Skeletal muscle tissue (tissue), 4 donors: Measurements from ENCODE around the gene ZNF366. TPM values are rescaled to one million over a fixed set of nuclear protein-coding genes. Genes with fewer than 3 reads are reported as not detected.

Experiments
- H3K27ac ChIP-seq: one replicate; pipeline ENCODE4 v1.7.0; 2013; ENCODE audit warnings: mild to moderate bottlenecking, low read depth, low read length, inconsistent platforms
- H3K27me3 ChIP-seq, 3 donors: one replicate each; pipeline ENCODE4 v1.7.0; 2013; ENCODE audit warnings: low read length in 3 of 3; ENCODE audit not compliant: control insufficient read depth in 3 of 3, insufficient read depth in 3 of 3
- H3K36me3 ChIP-seq, 3 donors: one replicate each; pipeline ENCODE4 v1.7.0; 2013; ENCODE audit warnings: low read length in 3 of 3; ENCODE audit not compliant: control insufficient read depth in 3 of 3, insufficient read depth in 3 of 3
- H3K4me1 ChIP-seq, 3 donors: one replicate each; pipeline ENCODE4 v1.7.0; 2013; ENCODE audit warnings: low read length in 3 of 3, mild to moderate bottlenecking in 3 of 3; ENCODE audit not compliant: control insufficient read depth in 3 of 3, insufficient read depth in 3 of 3
- H3K4me3 ChIP-seq, 3 donors: one replicate each; pipeline ENCODE4 v1.7.0; 2013; ENCODE audit warnings: low read length in 3 of 3
- H3K9ac ChIP-seq, 3 donors: one replicate each; pipeline ENCODE4 v1.7.0; 2013; ENCODE audit warnings: low read length in 3 of 3, mild to moderate bottlenecking in 3 of 3, moderate library complexity in 2 of 3, low read depth in 1 of 3
- H3K9me3 ChIP-seq, 3 donors: one replicate each; pipeline ENCODE4 v1.7.0; 2013; ENCODE audit warnings: low read length in 3 of 3; ENCODE audit not compliant: control insufficient read depth in 3 of 3
- total RNA-seq: library from RNA; depleted of rRNA; stranded (reverse); fragments of >200 nt; gene quantifications from one replicate; pipeline ENCODE4 v1.2.3, GENCODE V29; 2014
- donor health status: Osteomylitis.

ZNF366 gene
- total RNA-seq, 1 donor from 2014 or later, result 1.6 TPM

- H3K4me1 ChIP-seq, result peaks cover 15 to 24% (median 21%) of the 10 kb centered on the region in 3 donors
- peak overlapping the region; percentile 49 for H3K27ac ChIP-seq
- no peaks in the 10 kb centered on the region for H3K36me3 ChIP-seq
- H3K9ac ChIP-seq, result peak overlapping the region in 1 of 3 donors; percentile 2
- no peaks in the 10 kb centered on the region for H3K27me3 ChIP-seq
- H3K4me3 ChIP-seq, result no peak overlapping the region
- H3K9me3 ChIP-seq, result no peaks in the 10 kb centered on the region
Observed at GRCh38 chr5:72499730-72500129, 7.5 kb downstream of the ZNF366 start.

- Histone ChIP-seq H3K4me3 (no peak overlapping the region), H3K9me3 (no peaks in the 10 kb centered on the region), H3K36me3 (no peaks in the 10 kb centered on the region), H3K27ac (peak overlapping the region; percentile 49), H3K9ac (no peak overlapping the region), H3K27me3 (no peaks in the 10 kb centered on the region), H3K4me1 (peaks cover 14 to 18% (median 17%) of the 10 kb centered on the region in 3 donors)
Observed at GRCh38 chr5:72499090-72499489, 8.1 kb downstream of the ZNF366 start.

- H3K4me3 ChIP-seq, result no peak overlapping the region
- no peaks in the 10 kb centered on the region for H3K36me3 ChIP-seq
- no peak overlapping the region for H3K9ac ChIP-seq
- peaks cover 9 to 10% (median 10%) of the 10 kb centered on the region in 3 donors for H3K4me1 ChIP-seq
- H3K27ac ChIP-seq, result no peak overlapping the region
- H3K27me3 ChIP-seq, result no peaks in the 10 kb centered on the region
- no peaks in the 10 kb centered on the region for H3K9me3 ChIP-seq
Observed at GRCh38 chr5:72498284-72498683, 8.9 kb downstream of the ZNF366 start.

GRCh38 chr5:72497823-72498222 is 9.4 kb downstream of the ZNF366 start:
- Histone ChIP-seq H3K9me3 (no peaks in the 10 kb centered on the region), H3K4me1 (peaks cover 9% of the 10 kb centered on the region in 3 donors), H3K36me3 (no peaks in the 10 kb centered on the region), H3K27me3 (no peaks in the 10 kb centered on the region), H3K27ac (no peak overlapping the region), H3K4me3 (no peak overlapping the region), H3K9ac (no peak overlapping the region)

GRCh38 chr5:72495410-72495809 is 11.8 kb downstream of the ZNF366 start:
- no peak overlapping the region for H3K4me3 ChIP-seq
- H3K9me3 ChIP-seq, result no peaks in the 10 kb centered on the region
- no peak overlapping the region for H3K27ac ChIP-seq
- H3K9ac ChIP-seq, result no peak overlapping the region
- H3K36me3 ChIP-seq, result no peaks in the 10 kb centered on the region
- peaks cover 5 to 9% (median 9%) of the 10 kb centered on the region in 3 donors for H3K4me1 ChIP-seq
- H3K27me3 ChIP-seq, result no peaks in the 10 kb centered on the region

GRCh38 chr5:72494623-72495124 is 12.5 kb downstream of the ZNF366 start:
- Histone ChIP-seq H3K9ac (no peak overlapping the region), H3K27ac (no peak overlapping the region), H3K4me1 (peaks cover 4 to 6% (median 6%) of the 10 kb centered on the region in 3 donors), H3K27me3 (no peaks in the 10 kb centered on the region), H3K4me3 (no peak overlapping the region), H3K36me3 (no peaks in the 10 kb centered on the region), H3K9me3 (no peaks in the 10 kb centered on the region)

- H3K36me3 ChIP-seq, result no peaks in the 10 kb centered on the region
- no peak overlapping the region for H3K4me3 ChIP-seq
- H3K4me1 ChIP-seq, result peaks cover 8 to 15% (median 13%) of the 10 kb centered on the region in 3 donors
- no peaks in the 10 kb centered on the region for H3K27me3 ChIP-seq
- no peaks in the 10 kb centered on the region for H3K9me3 ChIP-seq
- no peak overlapping the region for H3K9ac ChIP-seq
- H3K27ac ChIP-seq, result no peak overlapping the region
Observed at GRCh38 chr5:72489536-72489935, 17.7 kb downstream of the ZNF366 start.

GRCh38 chr5:72488756-72489155 is 18.5 kb downstream of the ZNF366 start:
- Histone ChIP-seq H3K9me3 (no peaks in the 10 kb centered on the region), H3K4me3 (no peak overlapping the region), H3K27ac (no peak overlapping the region), H3K27me3 (no peaks in the 10 kb centered on the region), H3K4me1 (peaks cover 8 to 15% (median 13%) of the 10 kb centered on the region in 3 donors), H3K9ac (no peak overlapping the region), H3K36me3 (no peaks in the 10 kb centered on the region)

GRCh38 chr5:72487177-72487576 is 20.0 kb downstream of the ZNF366 start:
- peaks cover 8 to 19% (median 13%) of the 10 kb centered on the region in 3 donors for H3K4me1 ChIP-seq

GRCh38 chr5:72486371-72486770 is 20.8 kb downstream of the ZNF366 start:
- Histone ChIP-seq H3K4me1 (peaks cover 8 to 19% (median 13%) of the 10 kb centered on the region in 3 donors), H3K27ac (peak overlapping the region; percentile 23), H3K27me3 (no peaks in the 10 kb centered on the region), H3K9me3 (no peaks in the 10 kb centered on the region), H3K36me3 (no peaks in the 10 kb centered on the region), H3K9ac (no peak overlapping the region), H3K4me3 (no peak overlapping the region)

More at GRCh38 chr5:72487177-72487576, 20.0 kb downstream of the ZNF366 start:
- H3K9ac ChIP-seq, result no peak overlapping the region
- no peak overlapping the region for H3K27ac ChIP-seq
- no peaks in the 10 kb centered on the region for H3K27me3 ChIP-seq
- no peak overlapping the region for H3K4me3 ChIP-seq
- H3K9me3 ChIP-seq, result no peaks in the 10 kb centered on the region
- H3K36me3 ChIP-seq, result no peaks in the 10 kb centered on the region
